CD4-positive, alpha-beta T cell treated with Interleukin-21 for 1 hour (primary cell): ENCODE measurements around the gene TOR1B.
"Not testable (repeated sequence)": the region's sequence is repeated elsewhere in the genome, so short reads cannot be mapped to it uniquely, and the experiment has no call there.

Experiments
- DNase-seq: peaks from one replicate; pipeline ENCODE4 v3.0.0-alpha.2; 2020

The TOR1B gene

GRCh38 chr9:129776938-129777768 lies 25.8 kb upstream of the TOR1B start:
- peak; percentile 50 for DNase-seq

GRCh38 chr9:129777769-129778130 lies 25.2 kb upstream of the TOR1B start:
- no peak for DNase-seq

- no peak for DNase-seq
These were observed 24.5 kb upstream of the TOR1B start for GRCh38 chr9:129778469-129778868.

GRCh38 chr9:129779560-129780190 lies 23.3 kb upstream of the TOR1B start:
- DNase-seq: no peak

- DNase-seq: no peak
These were observed 21.9 kb upstream of the TOR1B start for GRCh38 chr9:129781131-129781530.

- DNase-seq: no peak
These were observed 21.0 kb upstream of the TOR1B start for GRCh38 chr9:129781981-129782380.

GRCh38 chr9:129783516-129784361 lies 19.2 kb upstream of the TOR1B start:
- DNase-seq: peak; percentile 84

GRCh38 chr9:129784970-129785369 lies 18.0 kb upstream of the TOR1B start:
- DNase-seq: not testable (repeated sequence)

GRCh38 chr9:129785866-129786265 lies 17.1 kb upstream of the TOR1B start:
- DNase-seq: no peak

GRCh38 chr9:129786481-129786880 lies 16.5 kb upstream of the TOR1B start:
- DNase-seq: no peak

- no peak for DNase-seq
These were observed 8.4 kb upstream of the TOR1B start for GRCh38 chr9:129794549-129794948.

GRCh38 chr9:129796029-129796428 lies 7.0 kb upstream of the TOR1B start:
- not testable (repeated sequence) for DNase-seq

GRCh38 chr9:129798973-129799372 lies 4.0 kb upstream of the TOR1B start:
- no peak for DNase-seq

- DNase-seq: no peak
These were observed 1.5 kb upstream of the TOR1B start for GRCh38 chr9:129801504-129801903.

- no peak for DNase-seq
These were observed 684 bp downstream of the TOR1B start for GRCh38 chr9:129803676-129804060.

- no peak for DNase-seq
These were observed 3.1 kb downstream of the TOR1B start for GRCh38 chr9:129806061-129806460.

- no peak for DNase-seq
These were observed 6.4 kb downstream of the TOR1B start for GRCh38 chr9:129809346-129809745.

GRCh38 chr9:129810116-129810515 lies 7.1 kb downstream of the TOR1B start:
- no peak for DNase-seq

- DNase-seq: no peak
These were observed 7.8 kb downstream of the TOR1B start for GRCh38 chr9:129810788-129811187.

- no peak for DNase-seq
These were observed 9.0 kb downstream of the TOR1B start for GRCh38 chr9:129811967-129812363.

- no peak for DNase-seq
These were observed 9.4 kb downstream of the TOR1B start for GRCh38 chr9:129812385-129812784.

- no peak for DNase-seq
These were observed 10.7 kb downstream of the TOR1B start for GRCh38 chr9:129813661-129814060.

- DNase-seq: no peak
These were observed 11.6 kb downstream of the TOR1B start for GRCh38 chr9:129814432-129815223.
